ENCODE results near the gene GPR161. TPM values are rescaled to one million over a fixed set of nuclear protein-coding genes. Genes with fewer than 3 reads are reported as not detected.

Gene GPR161
- total and polyA plus RNA-seq, 9 of the 15 experiments (the other 6 are each of a cell fraction or from before 2014, with no cell fraction given), result 0.15 to 2.4 (median 0.76) TPM

GRCh38 chr1:168170564-168171508 is 34.1 kb upstream of the GPR161 start (continued):
- TF ChIP-seq ATF3 (IDR thresholded peaks at IDR 0.05) (peak; percentile 64), ATF3 (CRISPR knock-in tag; conservative IDR thresholded peaks at IDR 0.05) (no peak), CC2D1A (IDR thresholded peaks at IDR 0.05) (no peak), ZNF134 (CRISPR knock-in tag; conservative IDR thresholded peaks at IDR 0.05) (no peak), MGA (IDR thresholded peaks at IDR 0.05) (no peak), MEIS2 (IDR thresholded peaks at IDR 0.05; ENCODE audit: partially characterized antibody) (peak; percentile 3), ZSCAN29 (IDR thresholded peaks at IDR 0.05) (no peak), CHD2 (IDR thresholded peaks at IDR 0.05; ENCODE audit: low read depth, low read length) (no peak), NFYB (IDR thresholded peaks at IDR 0.05; ENCODE audit: extremely low read depth, insufficient read length) (no peak), NCOA1 (IDR thresholded peaks at IDR 0.05; ENCODE audit: low read depth) (no peak), CEBPG (CRISPR knock-in tag; IDR thresholded peaks at IDR 0.05) (no peak), CEBPG (tag; conservative IDR thresholded peaks at IDR 0.05 in 1 of 2, IDR thresholded peaks at IDR 0.05 in 1 of 2) (peak in 1 of 2 experiments; percentile 51; a peak in 1 of 4 replicates), TCF7L2 (IDR thresholded peaks at IDR 0.05; ENCODE audit: low read depth, low read length) (no peak), THAP7 (CRISPR knock-in tag; IDR thresholded peaks at IDR 0.05) (no peak), ELF2 (CRISPR knock-in tag; IDR thresholded peaks at IDR 0.05) (no peak), ZNF184 (CRISPR knock-in tag; IDR thresholded peaks at IDR 0.05) (no peak)

Data from K562 (cell line).